SIG-M5 treated with dmso at 0.1 percent for 504 hours (cell line): ENCODE data around the gene RYR2.
"Not testable (repeated sequence)": the region's sequence is repeated elsewhere in the genome, so short reads cannot be mapped to it uniquely, and the experiment has no call there.

ENCODE experiments used
- DNase-seq: peaks from one replicate; lab custom pipeline; 2025; ENCODE audit not compliant: unreplicated experiment; lab: John Stamatoyannopoulos, UW

The RYR2 gene

GRCh38 chr1:237071641-237072420 lies 29.8 kb downstream of the RYR2 start:
- no peak for DNase-seq

GRCh38 chr1:237074371-237075117 lies 32.6 kb downstream of the RYR2 start:
- DNase-seq, result no peak

- DNase-seq, result no peak
Observed at GRCh38 chr1:237084341-237085077, 42.5 kb downstream of the RYR2 start.

- DNase-seq, result no peak
Observed at GRCh38 chr1:237091691-237092090, 49.7 kb downstream of the RYR2 start.

GRCh38 chr1:237093691-237094090 lies 51.7 kb downstream of the RYR2 start:
- no peak for DNase-seq

- no peak for DNase-seq
Observed at GRCh38 chr1:237098541-237098940, 56.6 kb downstream of the RYR2 start.

GRCh38 chr1:237103021-237103420 lies 61.0 kb downstream of the RYR2 start:
- DNase-seq, result no peak

GRCh38 chr1:237104096-237104495 lies 62.1 kb downstream of the RYR2 start:
- no peak for DNase-seq

- DNase-seq, result no peak
Observed at GRCh38 chr1:237105826-237106225, 63.8 kb downstream of the RYR2 start.

- no peak for DNase-seq
Observed at GRCh38 chr1:237108297-237109040, 66.5 kb downstream of the RYR2 start.

- DNase-seq, result no peak
Observed at GRCh38 chr1:237111807-237112206, 69.8 kb downstream of the RYR2 start.

- no peak for DNase-seq
Observed at GRCh38 chr1:237112663-237113062, 70.7 kb downstream of the RYR2 start.

- no peak for DNase-seq
Observed at GRCh38 chr1:237115035-237115434, 73.1 kb downstream of the RYR2 start.

- no peak for DNase-seq
Observed at GRCh38 chr1:237119091-237119490, 77.1 kb downstream of the RYR2 start.

- no peak for DNase-seq
Observed at GRCh38 chr1:237120683-237121082, 78.7 kb downstream of the RYR2 start.

GRCh38 chr1:237124856-237125462 lies 83.0 kb downstream of the RYR2 start:
- DNase-seq, result peak; percentile 22

GRCh38 chr1:237126180-237126579 lies 84.2 kb downstream of the RYR2 start:
- no peak for DNase-seq

GRCh38 chr1:237127301-237127700 lies 85.3 kb downstream of the RYR2 start:
- DNase-seq, result not testable (repeated sequence)

GRCh38 chr1:237133921-237134320 lies 91.9 kb downstream of the RYR2 start:
- no peak for DNase-seq

- DNase-seq, result no peak
Observed at GRCh38 chr1:237134929-237135328, 92.9 kb downstream of the RYR2 start.

- DNase-seq, result no peak
Observed at GRCh38 chr1:237138551-237138950, 96.6 kb downstream of the RYR2 start.
